Esophagus muscularis mucosa (tissue), 4 donors: ENCODE results near the gene EDNRA. TPM values are rescaled to one million over a fixed set of nuclear protein-coding genes. Genes with fewer than 3 reads are reported as not detected.

Experiments used
- DNase-seq: peaks from one replicate; pipeline ENCODE4 v3.0.0-alpha.2; 2017; ENCODE audit errors: extremely low spot score
- H3K27ac ChIP-seq, 4 donors: fragments of 200-600 bp; sonication (generic); replicated peaks in 1 of 4; 1 replicate in 3 of 4; 2 replicates in 1 of 4; pipeline ENCODE4 v1.5.1; 2016 to 2019; ENCODE audit warnings: mild to moderate bottlenecking in 1 of 4
- H3K27me3 ChIP-seq, 4 donors: fragments of 200-600 bp; sonication (generic); one replicate each; pipeline versions ENCODE4 v1.5.1 to v1.6.0; 2016 to 2019
- H3K36me3 ChIP-seq, 4 donors: fragments of 200-600 bp; sonication (generic); one replicate each; pipeline ENCODE4 v1.5.1; 2016 to 2019
- H3K4me1 ChIP-seq, 4 donors: fragments of 200-600 bp; sonication (generic); one replicate each; pipeline ENCODE4 v1.5.1; 2016 to 2019
- H3K4me3 ChIP-seq, 4 donors: fragments of 200-600 bp; sonication (generic); 1 replicate in 2 of 4; 2 replicates in 2 of 4; pipeline ENCODE4 v1.5.1; 2016 to 2019; ENCODE audit warnings: mild to moderate bottlenecking in 4 of 4, moderate library complexity in 1 of 4
- H3K9me3 ChIP-seq, 4 donors: fragments of 200-600 bp; sonication (generic); 1 replicate in 3 of 4; 2 replicates in 1 of 4; pipeline ENCODE4 v1.5.1; 2016 to 2019
- CTCF ChIP-seq, 3 experiments: fragments of 200-600 bp in 2 of 3; fragments of 450-650 bp in 1 of 3; sonication (generic) in 2 of 3; IDR thresholded peaks; one replicate each; pipeline ENCODE4 v1.5.1; 2017 to 2019; ENCODE audit warnings: antibody characterized with exemption in 3 of 3, mild to moderate bottlenecking in 2 of 3, moderate library complexity in 1 of 3
- EP300 ChIP-seq: sonication (generic); formaldehyde crosslinking; IDR thresholded peaks from one replicate; pipeline ENCODE4 v1.6.1; 2017; ENCODE audit warnings: antibody characterized with exemption
- POLR2A ChIP-seq: fragments of 450-650 bp; IDR thresholded peaks from one replicate; pipeline ENCODE4 v1.6.1; 2017; ENCODE audit warnings: antibody characterized with exemption, moderate library complexity, mild to moderate bottlenecking, low read depth
- POLR2AphosphoS5 ChIP-seq, 2 donors: sonication (generic); formaldehyde crosslinking; IDR thresholded peaks; one replicate each; pipeline ENCODE4 v1.6.1; 2017; ENCODE audit warnings: antibody characterized with exemption in 2 of 2
- WGBS: methylation state at CpG from one replicate; pipeline ENCODE4 v1.1.5; 2018; 5-methylcytosine and 5-hydroxymethylcytosine counted together
- intact Hi-C: fragments of 100-400 bp; cut with DNase I; formaldehyde crosslinking; loops from one replicate; pipeline ENCODE4 v1.15.1; 2023
- total RNA-seq, 4 donors: library from RNA; depleted of rRNA; stranded (reverse); fragments of >200 nt; gene quantifications; one replicate each; pipeline versions ENCODE4 v1.1.0 to v1.2.1, GENCODE V29; 2016

EDNRA gene
- total RNA-seq, 4 donors from 2014 or later: 0.83 to 8.0 (median 3.9) TPM

DNA sequence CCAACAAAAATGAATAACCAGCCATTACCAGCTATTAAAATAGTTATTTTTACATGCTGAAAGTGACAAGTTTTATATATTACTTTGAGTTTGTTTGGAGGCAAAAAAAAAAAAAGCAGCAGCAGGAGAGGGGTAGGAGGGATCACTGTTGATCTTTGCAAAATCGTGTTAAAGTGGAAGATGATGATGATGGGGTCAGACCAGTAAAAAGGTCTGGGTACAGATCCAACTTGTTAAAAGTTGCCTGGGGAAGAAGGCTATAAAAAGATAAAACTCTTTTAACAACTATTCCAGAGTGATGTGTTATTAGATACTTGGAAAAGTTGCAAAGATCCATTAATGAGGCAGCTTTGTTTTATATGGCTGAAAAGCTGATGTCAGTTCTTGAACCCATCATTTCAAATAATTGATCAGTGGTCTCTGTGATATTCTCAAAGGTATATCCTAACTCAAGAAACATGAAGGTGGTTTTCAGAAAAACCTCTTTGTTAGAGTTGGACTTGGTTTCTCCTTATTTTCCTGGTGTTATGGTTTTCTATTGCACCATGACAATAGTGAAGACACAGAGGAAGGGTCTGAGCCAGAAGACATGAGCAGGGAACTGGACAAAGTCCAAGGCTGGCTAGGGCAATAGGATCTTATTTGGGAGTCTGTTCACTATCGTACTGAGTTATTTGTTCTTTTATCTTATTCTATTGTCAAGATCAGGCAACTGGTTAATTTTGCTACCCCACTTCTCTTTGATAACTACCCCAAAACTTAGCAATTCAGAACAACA lies 44.8 kb downstream of the EDNRA start:
- H3K4me1 ChIP-seq: no peaks in the 10 kb centered on the region
- H3K36me3 ChIP-seq: no peaks in the 10 kb centered on the region
- no peaks in the 10 kb centered on the region for H3K27me3 ChIP-seq
- TF ChIP-seq POLR2AphosphoS5 (IDR thresholded peaks at IDR 0.05) (no peak), EP300 (no peak), CTCF (IDR thresholded peaks at IDR 0.05) (no peak), POLR2A (no peak)
- no peak overlapping the region for H3K4me3 ChIP-seq
- no peaks in the 10 kb centered on the region for H3K9me3 ChIP-seq
- no peak overlapping the region for H3K27ac ChIP-seq
- no peak for DNase-seq
- intact Hi-C loops: no loop called here
- WGBS: 47% methylated on average over 2 of the region's 2 CpGs

DNA sequence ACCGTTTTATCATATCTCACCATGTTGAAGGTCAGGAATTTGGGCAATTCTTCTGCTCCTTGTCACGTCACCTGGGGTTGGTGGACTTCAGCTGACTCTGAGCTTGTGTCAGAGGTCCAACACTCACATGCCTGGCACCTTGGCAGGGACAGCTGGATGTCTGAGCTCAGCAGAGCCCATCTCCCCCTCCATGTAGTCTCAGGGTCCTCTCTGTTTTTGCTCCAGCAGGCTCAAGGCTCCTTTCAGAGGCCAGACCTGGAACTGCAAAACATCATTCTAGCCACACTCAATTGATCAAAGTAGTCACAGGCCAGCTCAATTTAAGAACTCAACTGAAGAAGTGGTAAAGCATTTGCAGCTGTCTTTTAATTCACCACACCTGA lies 45.4 kb downstream of the EDNRA start:
- Histone ChIP-seq H3K27ac (no peak overlapping the region), H3K36me3 (no peaks in the 10 kb centered on the region), H3K27me3 (no peaks in the 10 kb centered on the region), H3K9me3 (no peaks in the 10 kb centered on the region), H3K4me3 (no peak overlapping the region), H3K4me1 (no peaks in the 10 kb centered on the region)
- intact Hi-C loops: no loop called here
- 75% methylated on average over 2 of the region's 2 CpGs for WGBS
- TF ChIP-seq EP300: no peak
- no peak for DNase-seq

DNA sequence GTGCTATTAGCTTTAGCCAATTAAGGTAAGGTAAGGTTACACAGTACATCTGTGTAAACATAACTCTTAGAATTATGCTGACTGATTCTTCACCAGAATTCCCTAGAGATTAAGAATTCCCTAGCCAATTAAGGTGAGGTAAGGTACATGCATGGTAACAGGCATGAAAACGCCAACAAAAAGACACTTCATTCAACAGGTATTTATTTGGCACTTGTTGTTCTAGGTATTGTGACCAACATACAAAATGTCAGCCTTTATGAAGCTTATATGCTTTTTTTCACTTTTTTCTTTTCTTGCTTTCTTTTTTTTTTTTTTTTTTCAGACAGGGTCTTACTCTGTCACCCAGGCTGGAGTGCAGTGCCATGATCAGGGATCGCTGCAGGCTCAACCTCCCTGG lies 47.2 kb downstream of the EDNRA start:
- intact Hi-C loops: no loop called here
- Histone ChIP-seq H3K27ac (no peak overlapping the region), H3K27me3 (no peaks in the 10 kb centered on the region), H3K9me3 (no peaks in the 10 kb centered on the region), H3K36me3 (no peaks in the 10 kb centered on the region), H3K4me1 (no peaks in the 10 kb centered on the region), H3K4me3 (no peak overlapping the region)
- no peak for DNase-seq
- WGBS: 92% methylated on average over 2 of the region's 2 CpGs
- TF ChIP-seq POLR2AphosphoS5 (IDR thresholded peaks at IDR 0.05) (no peak), EP300 (no peak), CTCF (IDR thresholded peaks at IDR 0.05) (no peak), POLR2A (no peak)

DNA sequence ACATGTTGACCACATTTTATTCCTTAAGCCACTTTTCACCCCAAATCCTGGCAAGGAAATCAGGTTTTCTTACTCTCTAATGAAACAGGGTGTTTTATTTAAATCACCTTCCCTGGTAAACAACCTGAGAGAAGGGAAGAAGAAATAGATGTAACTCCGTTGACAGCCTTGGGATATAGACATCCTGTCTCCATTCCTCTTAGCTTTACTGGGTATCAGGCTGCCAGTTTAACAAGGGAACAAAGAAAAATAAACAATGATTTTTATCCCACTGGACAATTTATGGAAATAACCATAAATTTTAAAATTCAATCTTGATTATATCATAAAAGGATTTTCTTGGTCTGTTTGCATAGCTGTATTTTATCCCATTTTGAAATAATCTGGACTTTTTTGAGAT lies 49.2 kb downstream of the EDNRA start:
- Histone ChIP-seq H3K27me3 (no peaks in the 10 kb centered on the region), H3K27ac (no peak overlapping the region), H3K4me1 (no peaks in the 10 kb centered on the region), H3K4me3 (no peak overlapping the region), H3K9me3 (no peaks in the 10 kb centered on the region), H3K36me3 (no peaks in the 10 kb centered on the region)
- TF ChIP-seq POLR2AphosphoS5 (IDR thresholded peaks at IDR 0.05) (no peak), EP300 (no peak), POLR2A (no peak), CTCF (IDR thresholded peaks at IDR 0.05) (no peak)
- intact Hi-C loops: no loop called here
- no peak for DNase-seq
- 71% methylated on average over 1 of the region's 1 CpG for WGBS

GRCh38 chr4:147530723-147531122 lies 49.8 kb downstream of the EDNRA start:
- H3K9me3 ChIP-seq: no peaks in the 10 kb centered on the region
- H3K27ac ChIP-seq: no peak overlapping the region
- no peaks in the 10 kb centered on the region for H3K27me3 ChIP-seq
- no peaks in the 10 kb centered on the region for H3K4me1 ChIP-seq
- no peak overlapping the region for H3K4me3 ChIP-seq
- no peak for DNase-seq
- TF ChIP-seq POLR2AphosphoS5 (IDR thresholded peaks at IDR 0.05) (no peak), EP300 (no peak), CTCF (IDR thresholded peaks at IDR 0.05) (no peak), POLR2A (no peak)
- intact Hi-C loops: no loop called here
- 75% methylated on average over 4 of the region's 4 CpGs for WGBS
- H3K36me3 ChIP-seq: no peaks in the 10 kb centered on the region
